ENCODE data around the gene FXYD5.

GRCh38 chr19:35171730-35172129 is 17.2 kb downstream of the FXYD5 start:
- TF ChIP-seq CTCF (IDR thresholded peaks at IDR 0.05; ENCODE audit: poor library complexity, severe bottlenecking) (no peak), EZH2 (IDR thresholded peaks at IDR 0.05; ENCODE audit: borderline replicate concordance, insufficient read depth, low read length, poor library complexity, severe bottlenecking) (no peak), POLR2AphosphoS5 (IDR thresholded peaks at IDR 0.05) (no peak), EP300 (conservative IDR thresholded peaks at IDR 0.05; ENCODE audit: poor library complexity, severe bottlenecking) (no peak)
